SK-N-SH (cell line): ENCODE results near the gene TM4SF4. TPM values are rescaled to one million over a fixed set of nuclear protein-coding genes. Genes with fewer than 3 reads are reported as not detected.

Experiments used
- CTCF ChIA-PET: fragments of 300-600, 350-600 bp; formaldehyde crosslinking; extraction: SDS; loops from one replicate; lab custom pipeline; 2021; lab: Yijun Ruan, JAX
- POLR2A ChIA-PET: fragments of 350-600 bp; sonication (Branson Sonifier 250); formaldehyde crosslinking; extraction: SDS; loops from one replicate; lab custom pipeline; 2020; ENCODE audit warnings: antibody characterized with exemption, inconsistent platforms; lab: Yijun Ruan, JAX
- DNase-seq: peaks from one replicate; pipeline ENCODE4 v3.0.0; 2012
- H2AFZ ChIP-seq: fragments of 200-600 bp; sonication (generic); 2 replicates; pipeline ENCODE4 v1.8.1; 2016; ENCODE audit warnings: antibody characterized with exemption, mild to moderate bottlenecking, low read depth
- H3F3A ChIP-seq: fragments of 200-600 bp; sonication (generic); replicated peaks from 2 replicates; pipeline ENCODE3; 2016; ENCODE audit warnings: antibody characterized with exemption, mild to moderate bottlenecking; ENCODE audit not compliant: insufficient read depth
- H3K27ac ChIP-seq, 2 experiments: fragments of 200-500 bp in 1 of 2; fragments of 200-600 bp in 1 of 2; sonication (Bioruptor generic) in 1 of 2; sonication (generic), shearing (Covaris generic) in 1 of 2; 2 replicates each; pipeline versions ENCODE4 v1.5.1 to v1.6.1; 2014 to 2016; ENCODE audit warnings: low read depth in 2 of 2, inconsistent platforms in 1 of 2, low read length in 1 of 2, mild to moderate bottlenecking in 1 of 2, mixed read lengths in 1 of 2
- H3K27me3 ChIP-seq: fragments of 200-600 bp; sonication (generic), shearing (Covaris generic); 2 replicates; pipeline ENCODE4 v1.6.1; 2016; ENCODE audit warnings: mixed run types; ENCODE audit not compliant: insufficient read depth
- H3K36me3 ChIP-seq, 2 experiments: fragments of 200-500 bp in 1 of 2; fragments of 200-600 bp in 1 of 2; sonication (Bioruptor generic) in 1 of 2; sonication (generic) in 1 of 2; replicated peaks in 1 of 2; 2 replicates each; pipeline versions ENCODE3 to v1.5.1; 2014 to 2016; ENCODE audit warnings: low read length in 1 of 2, mild to moderate bottlenecking in 1 of 2; ENCODE audit not compliant: insufficient read depth in 2 of 2, control insufficient read depth in 1 of 2
- H3K4me1 ChIP-seq, 2 experiments: fragments of 200-500 bp in 1 of 2; fragments of 200-600 bp in 1 of 2; sonication (Bioruptor generic) in 1 of 2; sonication (generic), shearing (Covaris generic) in 1 of 2; 2 replicates each; pipeline versions ENCODE4 v1.5.1 to v1.6.1; 2014 to 2016; ENCODE audit warnings: low read depth in 1 of 2, low read length in 1 of 2, mixed run types in 1 of 2; ENCODE audit not compliant: insufficient read depth in 2 of 2, control insufficient read depth in 1 of 2
- H3K4me2 ChIP-seq: fragments of 200-600 bp; sonication (generic), shearing (Covaris generic); 2 replicates; pipeline ENCODE4 v1.6.1; 2017; ENCODE audit warnings: mixed run types
- H3K4me3 ChIP-seq, 2 experiments: fragments of 200-500 bp in 1 of 2; fragments of 200-600 bp in 1 of 2; sonication (Bioruptor generic) in 1 of 2; sonication (generic), shearing (Covaris generic) in 1 of 2; 2 replicates each; pipeline versions ENCODE4 v1.5.1 to v1.8.1; 2014 to 2016; ENCODE audit warnings: low read depth in 2 of 2, inconsistent platforms in 1 of 2, low read length in 1 of 2, mild to moderate bottlenecking in 1 of 2, mixed read lengths in 1 of 2, moderate library complexity in 1 of 2
- H3K79me2 ChIP-seq: fragments of 200-600 bp; sonication (generic); 2 replicates; pipeline ENCODE4 v1.8.1; 2017; ENCODE audit warnings: mild to moderate bottlenecking; ENCODE audit not compliant: insufficient read depth
- H3K9ac ChIP-seq: fragments of 200-600 bp; sonication (generic); 2 replicates; pipeline ENCODE4 v1.6.1; 2017; ENCODE audit warnings: mixed run types
- H3K9me2 ChIP-seq: fragments of 200-600 bp; sonication (generic); 2 replicates; pipeline ENCODE4 v1.6.1; 2017; ENCODE audit warnings: mixed run types
- H3K9me3 ChIP-seq: fragments of 200-600 bp; sonication (generic); 2 replicates; pipeline ENCODE4 v1.6.1; 2017; ENCODE audit warnings: mixed run types, mild to moderate bottlenecking, moderate library complexity
- H4K20me1 ChIP-seq: fragments of 200-600 bp; sonication (generic); 2 replicates; pipeline ENCODE4 v1.6.1; 2017; ENCODE audit warnings: mild to moderate bottlenecking, mixed run types; ENCODE audit not compliant: insufficient read depth
- CTCF ChIP-seq: fragments of 200-600 bp; sonication (generic); IDR thresholded peaks from 2 replicates; pipeline ENCODE4 v1.6.1; 2017; ENCODE audit warnings: antibody characterized with exemption, mild to moderate bottlenecking, moderate library complexity
- FOSL2 ChIP-seq: IDR thresholded peaks from 2 replicates; pipeline ENCODE4 v1.4.0; 2012; ENCODE audit warnings: low read depth, mild to moderate bottlenecking, moderate library complexity, borderline replicate concordance
- GATA2 ChIP-seq: sonication (generic); formaldehyde crosslinking; IDR thresholded peaks from 2 replicates; pipeline ENCODE4 v1.5.0; 2020; ENCODE audit warnings: mild to moderate bottlenecking, missing genetic modification reagents
- MAX ChIP-seq: IDR thresholded peaks from 2 replicates; pipeline ENCODE4 v1.4.0; 2012; ENCODE audit warnings: low read depth
- PBX3 ChIP-seq: IDR thresholded peaks from 2 replicates; pipeline ENCODE4; 2012
- RAD21 ChIP-seq: IDR thresholded peaks from 2 replicates; pipeline ENCODE4 v1.6.1; 2012; ENCODE audit warnings: mild to moderate bottlenecking, low read length
- RFX5 ChIP-seq: IDR thresholded peaks from 2 replicates; pipeline ENCODE4 v1.6.1; 2012; ENCODE audit warnings: mild to moderate bottlenecking, improper control_type of control experiment, low read length
- SMC3 ChIP-seq: IDR thresholded peaks from 2 replicates; pipeline ENCODE4 v1.6.1; 2012; ENCODE audit warnings: low read depth, low read length, improper control_type of control experiment
- TCF12 ChIP-seq: IDR thresholded peaks from 2 replicates; pipeline ENCODE4 v1.4.0; 2012
- USF2 ChIP-seq: fragments of 150-350 bp; IDR thresholded peaks from 2 replicates; pipeline ENCODE4 v1.6.1; 2017; ENCODE audit warnings: antibody characterized with exemption, low read length, low read depth, borderline replicate concordance
- WGBS: methylation state at CpG from one replicate; pipeline ENCODE4 v1.1.6; 2017; ENCODE audit warnings: low lambda C conversion rate; 5-methylcytosine and 5-hydroxymethylcytosine counted together
- polyA plus RNA-seq, 3 experiments: library from polyadenylated mRNA; depleted of rRNA; stranded (reverse); fragments of >200 nt; gene quantifications; 2 replicates each; pipeline ENCODE4 v1.2.3, GENCODE V29; 2012

TM4SF4 gene
- polyA plus RNA-seq, 1 of the 3 experiments (the other 2 are of a cell fraction), result 0.08 TPM

- Histone ChIP-seq H3K4me3 (no peak overlapping the region), H3K79me2 (no peaks in the 10 kb centered on the region), H3K9me3 (no peaks in the 10 kb centered on the region)
- POLR2A ChIA-PET, result no interaction called here
- TF ChIP-seq GATA2 (CRISPR knock-in tag) (no peak), RFX5 (no peak), TCF12 (no peak)
- TF ChIP-seq, all 33 proteins: peak for 0
- Histone ChIP-seq H3K9ac (no peak overlapping the region), H3K4me1 (no peaks in the 10 kb centered on the region), H3K4me2 (no peak overlapping the region), H3K9me2 (no peaks in the 10 kb centered on the region), H3K27me3 (no peaks in the 10 kb centered on the region), H3F3A (no peaks in the 10 kb centered on the region), H3K36me3 (no peaks in the 10 kb centered on the region), H3K27ac (no peak overlapping the region), H4K20me1 (no peaks in the 10 kb centered on the region), H2AFZ (no peak overlapping the region)
- CTCF ChIA-PET, result interaction anchor here (0.9 kb wide), 1 partner anchor 8 kb away, joined by 5 read pairs; no protein-coding TSS in a partner anchor
- 54% methylated on average over 5 of the region's 5 CpGs for WGBS
- DNase-seq, result no peak
Observed at GRCh38 chr3:149486726-149487125, 12.2 kb downstream of the TM4SF4 start.

- no peak overlapping the region for H3K4me3 ChIP-seq
- TF ChIP-seq FOSL2 (no peak), MAX (no peak), CTCF (peak; percentile 41)
- H3K9me2 ChIP-seq, result no peaks in the 10 kb centered on the region
- no peaks in the 10 kb centered on the region for H3K9me3 ChIP-seq
- no peak overlapping the region for H3K9ac ChIP-seq
- WGBS, result 61% methylated on average over 6 of the region's 6 CpGs
- no peak overlapping the region for H3K4me2 ChIP-seq
- no peak for DNase-seq
- ChIA-PET CTCF (interaction anchor here (0.8 to 1.9 kb wide), 2 partner anchors 24 to 133 kb away, joined by 3 to 7 read pairs; no protein-coding TSS in a partner anchor), POLR2A (no interaction called here)
- no peaks in the 10 kb centered on the region for H4K20me1 ChIP-seq
- no peaks in the 10 kb centered on the region for H3K79me2 ChIP-seq
- H3K36me3 ChIP-seq, result no peaks in the 10 kb centered on the region
- H2AFZ ChIP-seq, result no peak overlapping the region
- no peaks in the 10 kb centered on the region for H3K27me3 ChIP-seq
- H3K27ac ChIP-seq, result no peak overlapping the region
- no peaks in the 10 kb centered on the region for H3F3A ChIP-seq
- H3K4me1 ChIP-seq, result no peaks in the 10 kb centered on the region
Observed at GRCh38 chr3:149487598-149488197, 13.2 kb downstream of the TM4SF4 start.

- no peak overlapping the region for H2AFZ ChIP-seq
- TF ChIP-seq SMC3 (peak; percentile 37; the same call in 1 of the 2 replicates), PBX3 (no peak), USF2 (no peak), CTCF (peak; percentile 69), RAD21 (peak; percentile 54)
- H3K27ac ChIP-seq, result no peak overlapping the region
- no peaks in the 10 kb centered on the region for H4K20me1 ChIP-seq
- WGBS, result 63% methylated on average over 6 of the region's 6 CpGs
- H3K79me2 ChIP-seq, result no peaks in the 10 kb centered on the region
- H3K36me3 ChIP-seq, result no peaks in the 10 kb centered on the region
- H3K27me3 ChIP-seq, result no peaks in the 10 kb centered on the region
- no peak overlapping the region for H3K4me3 ChIP-seq
- H3K4me2 ChIP-seq, result no peak overlapping the region
- H3K4me1 ChIP-seq, result no peaks in the 10 kb centered on the region; a peak in 1 of 4 replicates
- peak; percentile 44 for DNase-seq
- no peaks in the 10 kb centered on the region for H3K9me2 ChIP-seq
- H3K9ac ChIP-seq, result no peak overlapping the region
- H3F3A ChIP-seq, result no peaks in the 10 kb centered on the region
- ChIA-PET CTCF (interaction anchor here (0.8 to 2.3 kb wide), 7 partner anchors 8 to 276 kb away, joined by 3 to 13 read pairs (median 3); no protein-coding TSS in a partner anchor), POLR2A (no interaction called here)
- no peaks in the 10 kb centered on the region for H3K9me3 ChIP-seq
Observed at GRCh38 chr3:149489060-149489690, 14.7 kb downstream of the TM4SF4 start.
